HG03025 (cell line): ENCODE results near the gene CNTNAP5.

Experiments
- ATAC-seq: cut with Tn5 transposase; IDR thresholded peaks from one replicate; pipeline ENCODE4 v1.9.1; 2021; ENCODE audit warnings: mild to moderate bottlenecking, moderate library complexity; ENCODE audit not compliant: unreplicated experiment, low FRiP score

CNTNAP5 gene

DNA sequence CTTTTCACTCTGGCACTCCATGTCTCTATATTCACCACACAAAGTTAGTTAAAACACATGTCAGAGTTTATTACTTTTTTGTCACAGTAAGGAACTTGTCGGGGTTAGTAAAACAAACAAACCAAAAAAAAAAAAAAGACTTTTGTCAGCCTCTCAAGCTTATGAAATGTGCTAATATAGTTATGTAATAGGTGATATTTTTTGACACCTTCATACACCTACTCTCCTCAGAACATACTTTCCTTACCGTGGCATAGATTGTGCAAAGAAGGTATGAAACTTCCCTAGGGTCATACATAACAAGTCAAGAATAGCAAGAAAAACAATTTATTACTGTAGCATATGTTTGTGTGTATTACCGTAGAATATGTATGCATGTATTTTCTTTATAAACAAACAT, 633.3 kb downstream of the CNTNAP5 start:
- ATAC-seq = no peak

DNA sequence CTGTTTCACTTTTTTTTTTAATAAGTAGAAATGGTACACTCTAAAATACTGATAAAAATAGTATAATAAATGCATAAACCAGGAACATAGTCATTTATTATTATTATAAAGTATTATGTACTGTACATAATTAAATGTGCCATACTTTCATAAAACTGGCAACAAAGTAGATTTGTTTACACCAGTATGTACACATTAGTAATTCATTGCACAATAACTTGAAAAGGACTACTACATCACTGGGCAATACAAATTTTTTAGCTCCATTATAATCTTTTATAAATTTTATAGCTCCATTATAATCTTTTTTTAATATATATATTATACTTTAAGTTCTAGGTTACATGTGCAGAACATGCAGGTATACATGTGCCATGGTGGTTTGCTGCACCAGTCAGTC, 636.5 kb downstream of the CNTNAP5 start:
- ATAC-seq = no peak

GRCh38 chr2:124662946-124663644, 638.0 kb downstream of the CNTNAP5 start:
- no peak for ATAC-seq

DNA sequence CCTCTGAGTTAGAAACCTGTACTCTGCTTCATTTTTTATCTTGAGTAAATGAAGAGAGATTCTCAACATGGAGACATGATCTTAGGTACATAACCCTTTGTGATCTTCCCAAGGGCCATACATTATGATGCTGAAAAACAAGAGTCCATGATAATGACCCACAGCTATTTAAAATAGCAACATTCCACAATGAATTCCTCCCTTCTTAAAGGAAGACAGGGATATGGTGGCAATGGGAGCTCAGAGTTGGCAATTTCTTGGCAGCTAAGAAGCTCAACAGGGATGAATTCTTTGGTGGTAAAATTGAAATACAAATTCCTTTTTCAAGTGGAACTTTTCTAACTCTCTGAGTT, 638.5 kb downstream of the CNTNAP5 start:
- no peak for ATAC-seq

DNA sequence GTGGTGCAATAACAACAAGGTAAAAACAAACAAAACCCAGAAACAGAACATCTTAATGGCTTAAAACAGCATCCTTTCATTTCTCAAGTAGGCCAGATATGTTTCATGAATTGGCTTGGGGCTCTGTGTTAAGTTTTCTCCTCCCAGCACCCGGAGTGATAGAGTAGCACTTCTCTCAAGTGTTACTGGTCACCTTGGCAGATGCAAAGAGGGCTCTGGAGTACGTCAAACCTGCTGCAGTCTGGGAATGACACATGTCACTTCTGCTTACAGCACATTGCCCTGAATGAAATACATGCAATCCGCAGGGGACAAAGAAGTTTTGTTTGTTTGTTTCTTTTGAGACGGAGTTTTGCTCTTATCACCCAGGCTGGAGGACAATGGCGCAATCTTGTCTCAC, 639.3 kb downstream of the CNTNAP5 start:
- no peak for ATAC-seq

DNA sequence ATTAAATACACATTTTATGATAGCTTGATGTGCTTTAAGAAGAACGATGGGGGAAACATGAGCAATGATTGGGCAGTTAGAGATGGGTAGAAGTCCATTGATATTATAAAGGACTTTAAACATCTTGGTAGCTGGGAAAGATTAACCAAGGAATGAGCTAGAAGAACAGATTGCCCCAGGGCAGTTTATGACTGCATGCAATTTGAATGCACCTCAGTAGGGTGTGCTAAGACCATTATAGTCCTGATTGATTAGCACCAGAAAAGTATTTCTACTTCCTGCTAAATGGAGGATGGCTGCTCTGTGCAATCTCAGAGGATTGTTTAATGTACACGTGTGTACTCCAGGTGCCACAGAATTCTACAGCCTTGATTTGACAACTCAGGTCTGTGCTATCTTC, 641.9 kb downstream of the CNTNAP5 start:
- no peak for ATAC-seq

- no peak for ATAC-seq
Observed at GRCh38 chr2:124668161-124668560, 643.1 kb downstream of the CNTNAP5 start.

DNA sequence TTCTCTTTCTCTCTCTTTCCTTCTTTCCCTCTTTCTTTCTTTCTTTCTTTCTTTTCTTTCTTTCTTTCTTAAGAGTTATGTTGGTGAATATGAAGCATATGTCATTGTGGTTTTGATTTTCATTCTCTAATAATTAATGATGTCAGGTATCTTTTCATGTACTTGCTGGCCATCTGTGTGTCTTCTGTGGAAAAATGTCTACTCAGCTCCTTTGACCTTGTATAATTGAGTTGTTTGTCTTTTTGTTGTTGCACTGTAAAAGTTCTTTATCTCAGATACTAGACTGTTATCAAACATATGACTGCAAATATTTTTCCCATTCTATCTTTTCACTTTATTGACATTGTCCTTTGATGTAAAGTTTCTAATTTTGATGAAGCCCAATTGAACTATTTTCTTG, 645.1 kb downstream of the CNTNAP5 start:
- no peak for ATAC-seq

- no peak for ATAC-seq
Observed at GRCh38 chr2:124678043-124678442, 653.0 kb downstream of the CNTNAP5 start.

GRCh38 chr2:124683536-124684428, 658.7 kb downstream of the CNTNAP5 start:
- no peak for ATAC-seq

GRCh38 chr2:124689348-124689747, 664.3 kb downstream of the CNTNAP5 start:
- no peak for ATAC-seq

DNA sequence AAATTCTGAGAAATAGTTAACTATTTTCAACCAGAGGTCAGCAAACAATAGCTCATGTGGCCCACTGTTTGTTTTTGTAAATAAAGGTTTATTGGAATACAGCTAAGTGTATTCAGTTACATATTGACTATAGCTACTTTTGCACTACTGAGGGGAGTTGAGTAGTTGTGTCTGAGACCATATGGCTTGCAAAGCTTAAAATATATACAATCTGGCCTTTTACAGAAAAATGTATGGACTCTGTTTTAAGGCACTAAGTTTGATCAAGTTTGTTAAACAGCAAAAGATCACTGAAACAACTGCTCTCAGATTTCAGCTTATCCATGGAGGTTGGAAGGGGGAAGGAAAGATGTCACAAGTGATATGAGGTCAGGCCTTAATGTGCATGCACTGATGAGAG, 667.1 kb downstream of the CNTNAP5 start:
- ATAC-seq = no peak

- ATAC-seq = no peak
Observed at GRCh38 chr2:124692707-124693106, 667.6 kb downstream of the CNTNAP5 start.

GRCh38 chr2:124693156-124693555, 668.1 kb downstream of the CNTNAP5 start:
- ATAC-seq = no peak

DNA sequence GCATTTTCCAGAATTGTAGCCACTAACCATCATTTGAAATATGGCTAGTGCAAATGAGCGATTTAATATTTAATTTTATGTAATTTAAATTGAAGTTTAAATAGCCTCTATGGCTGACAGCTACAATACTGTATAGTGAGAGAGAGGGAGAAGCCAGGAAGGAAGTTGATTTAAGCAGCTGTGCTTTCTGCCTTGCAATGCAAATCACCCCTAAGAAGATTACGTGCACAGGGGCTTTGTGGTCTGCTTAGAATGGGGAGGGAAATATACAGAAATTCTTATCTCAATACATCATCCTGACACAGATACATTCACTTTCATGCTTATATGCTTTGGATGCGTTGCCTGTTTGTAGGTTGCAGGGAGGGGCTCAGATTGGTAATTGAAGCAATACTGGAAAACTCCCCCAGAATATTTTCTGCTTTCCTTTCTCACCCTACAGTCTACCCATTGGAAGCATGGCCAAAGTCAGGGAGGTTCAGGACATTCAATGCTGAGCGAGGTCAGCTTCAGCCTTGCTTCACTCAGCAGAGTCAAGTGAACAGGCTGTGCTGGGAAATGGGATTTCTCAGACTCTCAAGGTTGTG, 674.0 kb downstream of the CNTNAP5 start:
- no peak for ATAC-seq

GRCh38 chr2:124702777-124703176, 677.7 kb downstream of the CNTNAP5 start:
- no peak for ATAC-seq

DNA sequence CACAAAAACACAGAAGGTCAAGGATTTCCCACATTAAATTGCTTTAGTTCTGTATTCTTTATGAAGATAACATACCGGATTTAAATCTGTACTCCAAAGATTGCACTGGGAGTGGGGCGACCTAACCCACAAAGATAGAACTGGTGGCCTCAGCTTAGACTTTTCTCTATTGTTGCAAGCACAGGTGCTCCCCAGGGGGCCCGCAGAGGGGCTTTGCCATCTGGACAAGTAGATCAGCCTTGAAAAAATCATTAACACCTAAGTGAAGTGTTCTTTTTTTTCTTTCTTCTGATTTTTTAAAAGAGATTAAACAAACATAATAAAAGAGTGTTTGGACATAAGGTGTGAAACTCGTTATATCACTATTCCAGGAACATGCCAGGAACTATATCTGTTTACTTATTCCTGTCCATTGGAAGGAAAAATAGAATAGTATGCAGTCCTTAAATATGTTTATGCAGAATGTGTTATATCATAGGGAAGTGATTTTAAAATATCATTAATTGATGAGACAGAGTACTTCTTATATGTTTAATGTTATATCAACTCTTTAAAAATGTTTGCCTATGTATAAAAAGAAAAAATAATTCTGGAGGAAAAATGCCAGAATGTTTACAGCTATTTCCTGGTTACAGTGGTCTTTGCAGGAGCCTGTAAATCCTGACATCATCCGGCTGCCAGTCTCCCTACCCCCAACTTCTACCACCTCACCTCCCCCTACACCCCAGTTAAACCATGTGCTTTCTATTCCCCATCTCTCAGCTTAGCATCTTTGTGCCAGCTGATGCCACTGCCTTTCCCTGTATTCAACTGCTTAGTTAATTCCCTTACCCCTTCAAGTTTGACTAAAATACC, 679.2 kb downstream of the CNTNAP5 start:
- no peak for ATAC-seq

DNA sequence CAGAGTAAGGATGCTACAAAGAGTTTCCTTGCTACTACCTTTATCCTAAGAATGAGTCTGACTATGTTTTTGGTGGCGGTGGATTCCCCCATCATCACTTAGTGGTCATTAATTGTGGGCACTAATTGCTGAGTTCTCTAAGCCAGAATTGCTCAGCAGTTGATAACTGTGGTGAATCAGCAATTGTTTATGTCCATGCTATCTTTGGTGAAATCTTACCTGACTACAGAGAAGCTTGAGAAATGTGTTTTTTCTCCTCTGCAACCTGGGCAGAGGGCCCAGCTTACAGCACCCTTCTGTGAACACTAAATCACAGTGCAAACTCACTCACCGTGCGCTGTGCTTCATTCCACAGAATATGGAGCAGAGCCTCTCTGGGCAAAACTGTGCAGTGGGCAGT, 683.6 kb downstream of the CNTNAP5 start:
- ATAC-seq = no peak

- no peak for ATAC-seq
Observed at GRCh38 chr2:124713969-124714368, 688.9 kb downstream of the CNTNAP5 start.

- no peak for ATAC-seq
Observed at GRCh38 chr2:124725187-124725586, 700.1 kb downstream of the CNTNAP5 start.

- ATAC-seq = no peak
Observed at GRCh38 chr2:124740636-124741035, 715.5 kb downstream of the CNTNAP5 start.
